HCT116 (cell line): ENCODE measurements around the gene PTP4A2.

Experiments
- EZH2 ChIP-seq: fragments of 200-600 bp; sonication (generic); IDR thresholded peaks from 2 replicates; pipeline ENCODE4 v1.6.1; 2017; ENCODE audit warnings: antibody characterized with exemption, mixed run types
- POLR2A ChIP-seq: IDR thresholded peaks from 2 replicates; pipeline ENCODE4 v1.7.0; 2011; ENCODE audit warnings: borderline replicate concordance; ENCODE audit not compliant: insufficient read depth, insufficient read length; ENCODE audit errors: extremely low read depth
- TF ChIP-seq, protein P1 (sequence below): IDR thresholded peaks from 2 replicates; pipeline ENCODE4 v1.6.1; 2012
- TF ChIP-seq, protein P2 (sequence below): IDR thresholded peaks from 2 replicates; pipeline ENCODE4 v1.6.1; 2012; ENCODE audit warnings: low read depth
- TF ChIP-seq, protein P3 (sequence below), 3 experiments: fragments of 200-600 bp in 1 of 3; sonication (generic) in 1 of 3; IDR thresholded peaks in 2 of 3; conservative IDR thresholded peaks in 1 of 3; 2 replicates each; pipeline ENCODE4 v1.5.1; 2012 to 2017; ENCODE audit warnings: low read depth in 2 of 3, low read length in 2 of 3, antibody characterized with exemption in 1 of 3, borderline replicate concordance in 1 of 3, control low read depth in 1 of 3, mild to moderate bottlenecking in 1 of 3, mixed read lengths in 1 of 3, mixed run types in 1 of 3, moderate library complexity in 1 of 3; ENCODE audit not compliant: insufficient read depth in 1 of 3

DNA sequence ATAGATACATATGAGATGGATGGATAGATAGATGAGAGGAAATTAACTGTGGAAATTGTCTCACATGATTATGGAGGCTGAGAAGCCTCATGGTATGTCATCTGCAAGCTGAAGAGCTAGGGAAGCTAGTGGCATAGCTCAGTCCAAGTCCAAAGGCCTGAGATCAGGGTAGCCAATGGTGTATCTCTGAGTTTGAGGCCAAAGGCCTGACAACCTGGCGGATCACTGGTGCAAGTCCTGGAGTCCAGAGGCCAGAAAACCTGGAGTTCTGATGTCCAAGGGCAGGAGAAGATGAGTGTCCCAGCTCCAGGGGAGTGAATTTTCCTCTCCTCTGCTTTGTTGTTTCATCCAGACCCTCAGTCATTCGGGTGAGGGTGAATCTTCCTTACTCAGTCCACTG, 78.4 kb downstream of the PTP4A2 start:
- TF ChIP-seq EZH2 (no peak), POLR2A (no peak)
- TF ChIP-seq, protein P1, sequence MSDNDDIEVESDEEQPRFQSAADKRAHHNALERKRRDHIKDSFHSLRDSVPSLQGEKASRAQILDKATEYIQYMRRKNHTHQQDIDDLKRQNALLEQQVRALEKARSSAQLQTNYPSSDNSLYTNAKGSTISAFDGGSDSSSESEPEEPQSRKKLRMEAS: no peak
- TF ChIP-seq, protein P2, sequence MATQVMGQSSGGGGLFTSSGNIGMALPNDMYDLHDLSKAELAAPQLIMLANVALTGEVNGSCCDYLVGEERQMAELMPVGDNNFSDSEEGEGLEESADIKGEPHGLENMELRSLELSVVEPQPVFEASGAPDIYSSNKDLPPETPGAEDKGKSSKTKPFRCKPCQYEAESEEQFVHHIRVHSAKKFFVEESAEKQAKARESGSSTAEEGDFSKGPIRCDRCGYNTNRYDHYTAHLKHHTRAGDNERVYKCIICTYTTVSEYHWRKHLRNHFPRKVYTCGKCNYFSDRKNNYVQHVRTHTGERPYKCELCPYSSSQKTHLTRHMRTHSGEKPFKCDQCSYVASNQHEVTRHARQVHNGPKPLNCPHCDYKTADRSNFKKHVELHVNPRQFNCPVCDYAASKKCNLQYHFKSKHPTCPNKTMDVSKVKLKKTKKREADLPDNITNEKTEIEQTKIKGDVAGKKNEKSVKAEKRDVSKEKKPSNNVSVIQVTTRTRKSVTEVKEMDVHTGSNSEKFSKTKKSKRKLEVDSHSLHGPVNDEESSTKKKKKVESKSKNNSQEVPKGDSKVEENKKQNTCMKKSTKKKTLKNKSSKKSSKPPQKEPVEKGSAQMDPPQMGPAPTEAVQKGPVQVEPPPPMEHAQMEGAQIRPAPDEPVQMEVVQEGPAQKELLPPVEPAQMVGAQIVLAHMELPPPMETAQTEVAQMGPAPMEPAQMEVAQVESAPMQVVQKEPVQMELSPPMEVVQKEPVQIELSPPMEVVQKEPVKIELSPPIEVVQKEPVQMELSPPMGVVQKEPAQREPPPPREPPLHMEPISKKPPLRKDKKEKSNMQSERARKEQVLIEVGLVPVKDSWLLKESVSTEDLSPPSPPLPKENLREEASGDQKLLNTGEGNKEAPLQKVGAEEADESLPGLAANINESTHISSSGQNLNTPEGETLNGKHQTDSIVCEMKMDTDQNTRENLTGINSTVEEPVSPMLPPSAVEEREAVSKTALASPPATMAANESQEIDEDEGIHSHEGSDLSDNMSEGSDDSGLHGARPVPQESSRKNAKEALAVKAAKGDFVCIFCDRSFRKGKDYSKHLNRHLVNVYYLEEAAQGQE: no peak
- TF ChIP-seq, protein P3, sequence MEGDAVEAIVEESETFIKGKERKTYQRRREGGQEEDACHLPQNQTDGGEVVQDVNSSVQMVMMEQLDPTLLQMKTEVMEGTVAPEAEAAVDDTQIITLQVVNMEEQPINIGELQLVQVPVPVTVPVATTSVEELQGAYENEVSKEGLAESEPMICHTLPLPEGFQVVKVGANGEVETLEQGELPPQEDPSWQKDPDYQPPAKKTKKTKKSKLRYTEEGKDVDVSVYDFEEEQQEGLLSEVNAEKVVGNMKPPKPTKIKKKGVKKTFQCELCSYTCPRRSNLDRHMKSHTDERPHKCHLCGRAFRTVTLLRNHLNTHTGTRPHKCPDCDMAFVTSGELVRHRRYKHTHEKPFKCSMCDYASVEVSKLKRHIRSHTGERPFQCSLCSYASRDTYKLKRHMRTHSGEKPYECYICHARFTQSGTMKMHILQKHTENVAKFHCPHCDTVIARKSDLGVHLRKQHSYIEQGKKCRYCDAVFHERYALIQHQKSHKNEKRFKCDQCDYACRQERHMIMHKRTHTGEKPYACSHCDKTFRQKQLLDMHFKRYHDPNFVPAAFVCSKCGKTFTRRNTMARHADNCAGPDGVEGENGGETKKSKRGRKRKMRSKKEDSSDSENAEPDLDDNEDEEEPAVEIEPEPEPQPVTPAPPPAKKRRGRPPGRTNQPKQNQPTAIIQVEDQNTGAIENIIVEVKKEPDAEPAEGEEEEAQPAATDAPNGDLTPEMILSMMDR (IDR thresholded peaks at IDR 0.05 in 2 of 3, conservative IDR thresholded peaks at IDR 0.05 in 1 of 3; ENCODE audit: borderline replicate concordance in 1 of 3, insufficient read depth in 1 of 3, low read depth in 2 of 3, low read length in 2 of 3): no peak
